SK-N-SH treated with all-trans-retinoic acid at 6 μM for 48 hours (cell line): Measurements from ENCODE around the gene RFNG.

Experiments used
- ATAC-seq: fragments of 200-7000 bp; cut with Tn5 transposase; 3 replicates; pipeline ENCODE4 v1.9.1; 2020; ENCODE audit warnings: mild to moderate bottlenecking, moderate library complexity
- ARNTL ChIP-seq: fragments of 450-650 bp; formaldehyde crosslinking; IDR thresholded peaks from 2 replicates; pipeline ENCODE4 v1.5.0; 2020; ENCODE audit warnings: low read depth, mild to moderate bottlenecking, moderate library complexity, borderline replicate concordance
- BACH2 ChIP-seq: fragments of 250-450 bp; sonication (Bioruptor Pico); IDR thresholded peaks from 2 replicates; pipeline ENCODE4 v1.9.0; 2021; ENCODE audit warnings: mild to moderate bottlenecking, borderline replicate concordance
- CSDC2 ChIP-seq: fragments of 250-450 bp; sonication (Bioruptor Pico); IDR thresholded peaks from 2 replicates; pipeline ENCODE4 v1.5.0; 2020; ENCODE audit warnings: mild to moderate bottlenecking, moderate library complexity
- ESRRG ChIP-seq: fragments of 250-450 bp; sonication (Bioruptor Pico); IDR thresholded peaks from 2 replicates; pipeline ENCODE4 v1.6.1; 2021; ENCODE audit warnings: mild to moderate bottlenecking
- GLIS3 ChIP-seq: fragments of 250-450 bp; sonication (Bioruptor Pico); IDR thresholded peaks from 2 replicates; pipeline ENCODE4 v1.5.0; 2020; ENCODE audit warnings: mild to moderate bottlenecking, moderate library complexity
- ISL1 ChIP-seq: fragments of 250-450 bp; sonication (Bioruptor Pico); IDR thresholded peaks from 2 replicates; pipeline ENCODE4 v2.1.2; 2022; ENCODE audit warnings: mild to moderate bottlenecking, moderate library complexity
- OSR1 ChIP-seq: fragments of 250-450 bp; sonication (Bioruptor Pico); IDR thresholded peaks from 2 replicates; pipeline ENCODE4 v1.8.0; 2022; ENCODE audit warnings: moderate library complexity, mild to moderate bottlenecking, inconsistent platforms
- PATZ1 ChIP-seq: fragments of 250-450 bp; sonication (Bioruptor Pico); IDR thresholded peaks from 2 replicates; pipeline ENCODE4 v1.8.0; 2020; ENCODE audit warnings: mild to moderate bottlenecking, moderate library complexity, borderline replicate concordance
- POU6F1 ChIP-seq: fragments of 250-450 bp; sonication (Bioruptor Pico); IDR thresholded peaks from 2 replicates; pipeline ENCODE4 v1.8.0; 2021; ENCODE audit warnings: low read depth, mild to moderate bottlenecking, moderate library complexity, borderline replicate concordance
- RARB ChIP-seq: fragments of 250-450 bp; sonication (Bioruptor Pico); IDR thresholded peaks from 2 replicates; pipeline ENCODE4 v1.8.0; 2021; ENCODE audit warnings: mild to moderate bottlenecking, moderate library complexity
- SNAI2 ChIP-seq: fragments of 250-450 bp; sonication (Bioruptor Pico); IDR thresholded peaks from 2 replicates; pipeline ENCODE4 v1.5.0; 2020; ENCODE audit warnings: mild to moderate bottlenecking, moderate library complexity
- TCF4 ChIP-seq: fragments of 250-450 bp; sonication (Bioruptor Pico); IDR thresholded peaks from 2 replicates; pipeline ENCODE4 v1.8.0; 2021; ENCODE audit warnings: mild to moderate bottlenecking, moderate library complexity, borderline replicate concordance
- TOX ChIP-seq: fragments of 250-450 bp; sonication (Bioruptor Pico); IDR thresholded peaks from 2 replicates; pipeline ENCODE4 v1.8.0; 2021; ENCODE audit warnings: mild to moderate bottlenecking, moderate library complexity, borderline replicate concordance
- TSHZ2 ChIP-seq: fragments of 250-450 bp; sonication (Bioruptor Pico); IDR thresholded peaks from 2 replicates; pipeline ENCODE4 v1.5.0; 2020; ENCODE audit warnings: mild to moderate bottlenecking, moderate library complexity
- ZC3H10 ChIP-seq: fragments of 250-450 bp; sonication (Bioruptor Pico); IDR thresholded peaks from 2 replicates; pipeline ENCODE4 v1.5.1; 2021; ENCODE audit warnings: mild to moderate bottlenecking, moderate library complexity
- ZFP3 ChIP-seq: fragments of 250-450 bp; sonication (Bioruptor Pico); IDR thresholded peaks from 2 replicates; pipeline ENCODE4 v1.5.0; 2020; ENCODE audit warnings: mild to moderate bottlenecking, moderate library complexity
- ZFP30 ChIP-seq: fragments of 450-650 bp; formaldehyde crosslinking; IDR thresholded peaks from 2 replicates; pipeline ENCODE4 v1.5.0; 2022; ENCODE audit warnings: mild to moderate bottlenecking, moderate library complexity
- ZNF565 ChIP-seq: fragments of 450-650 bp; formaldehyde crosslinking; conservative IDR thresholded peaks from 2 replicates; pipeline ENCODE4 v1.5.0; 2020; ENCODE audit warnings: low read depth, mild to moderate bottlenecking, moderate library complexity
- ZNF70 ChIP-seq: fragments of 450-650 bp; formaldehyde crosslinking; IDR thresholded peaks from 2 replicates; pipeline ENCODE4 v1.5.0; 2020; ENCODE audit warnings: mild to moderate bottlenecking, moderate library complexity
- ZNF8 ChIP-seq: fragments of 450-650 bp; formaldehyde crosslinking; IDR thresholded peaks from 2 replicates; pipeline ENCODE4 v1.5.0; 2020; ENCODE audit warnings: mild to moderate bottlenecking, moderate library complexity
- TF ChIP-seq, protein P1 (sequence below): fragments of 250-450 bp; sonication (Bioruptor Pico); IDR thresholded peaks from 2 replicates; pipeline ENCODE4 v1.5.1; 2020; ENCODE audit warnings: low read depth, mild to moderate bottlenecking, moderate library complexity

RFNG gene

DNA sequence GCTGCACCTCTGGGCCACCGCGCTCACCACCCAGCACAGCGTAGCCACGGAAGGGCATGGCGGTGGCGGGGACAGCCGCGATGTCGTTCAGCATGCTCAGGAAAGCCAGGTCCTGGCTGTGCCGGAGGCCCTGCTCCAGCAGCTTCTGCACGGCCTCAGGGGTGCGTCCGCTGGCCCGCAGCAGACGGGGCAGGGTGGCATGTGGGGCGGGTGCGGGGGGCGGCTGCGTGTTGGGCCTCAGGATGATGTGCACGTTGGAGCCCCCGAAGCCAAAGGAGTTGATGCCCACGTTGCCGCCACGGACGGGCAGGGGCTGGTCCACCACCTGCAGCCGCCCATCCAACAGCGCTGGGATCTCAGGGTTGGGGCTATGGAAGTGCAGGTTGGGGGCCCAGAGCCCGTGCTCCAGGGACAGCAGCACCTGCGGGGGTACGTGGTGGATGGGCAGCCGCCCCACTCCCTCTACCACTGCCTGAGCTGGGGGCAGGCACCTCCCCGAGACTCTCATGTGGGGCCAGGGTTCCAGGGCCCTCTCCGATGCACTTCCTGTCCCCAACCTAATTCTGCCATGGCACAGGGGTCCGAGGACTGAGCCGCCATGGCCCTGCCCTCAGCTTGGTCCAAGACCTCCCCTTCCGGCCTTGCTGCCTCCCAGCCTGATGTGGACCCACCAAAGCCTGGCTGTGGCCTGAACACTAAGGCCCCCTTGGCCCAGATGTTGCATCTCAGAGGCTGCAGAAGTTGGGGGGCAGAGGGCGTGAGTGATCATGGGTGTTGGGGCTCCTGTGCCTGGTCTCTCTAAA lies 39.9 kb upstream of the RFNG start:
- ATAC-seq = no peak
- TF ChIP-seq, protein P1, sequence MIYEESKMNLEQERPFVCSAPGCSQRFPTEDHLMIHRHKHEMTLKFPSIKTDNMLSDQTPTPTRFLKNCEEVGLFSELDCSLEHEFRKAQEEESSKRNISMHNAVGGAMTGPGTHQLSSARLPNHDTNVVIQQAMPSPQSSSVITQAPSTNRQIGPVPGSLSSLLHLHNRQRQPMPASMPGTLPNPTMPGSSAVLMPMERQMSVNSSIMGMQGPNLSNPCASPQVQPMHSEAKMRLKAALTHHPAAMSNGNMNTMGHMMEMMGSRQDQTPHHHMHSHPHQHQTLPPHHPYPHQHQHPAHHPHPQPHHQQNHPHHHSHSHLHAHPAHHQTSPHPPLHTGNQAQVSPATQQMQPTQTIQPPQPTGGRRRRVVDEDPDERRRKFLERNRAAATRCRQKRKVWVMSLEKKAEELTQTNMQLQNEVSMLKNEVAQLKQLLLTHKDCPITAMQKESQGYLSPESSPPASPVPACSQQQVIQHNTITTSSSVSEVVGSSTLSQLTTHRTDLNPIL (CRISPR knock-in tag) = no peak
- TF ChIP-seq ZNF70 (no peak), POU6F1 (no peak), ZNF565 (CRISPR knock-in tag) (no peak), ESRRG (CRISPR knock-in tag) (no peak), ISL1 (no peak), OSR1 (CRISPR knock-in tag) (no peak), ZNF8 (no peak), RARB (CRISPR knock-in tag) (no peak), ZFP3 (CRISPR knock-in tag) (no peak), ZFP30 (CRISPR knock-in tag) (no peak)
- TF ChIP-seq, all 23 proteins: peak for 0

DNA sequence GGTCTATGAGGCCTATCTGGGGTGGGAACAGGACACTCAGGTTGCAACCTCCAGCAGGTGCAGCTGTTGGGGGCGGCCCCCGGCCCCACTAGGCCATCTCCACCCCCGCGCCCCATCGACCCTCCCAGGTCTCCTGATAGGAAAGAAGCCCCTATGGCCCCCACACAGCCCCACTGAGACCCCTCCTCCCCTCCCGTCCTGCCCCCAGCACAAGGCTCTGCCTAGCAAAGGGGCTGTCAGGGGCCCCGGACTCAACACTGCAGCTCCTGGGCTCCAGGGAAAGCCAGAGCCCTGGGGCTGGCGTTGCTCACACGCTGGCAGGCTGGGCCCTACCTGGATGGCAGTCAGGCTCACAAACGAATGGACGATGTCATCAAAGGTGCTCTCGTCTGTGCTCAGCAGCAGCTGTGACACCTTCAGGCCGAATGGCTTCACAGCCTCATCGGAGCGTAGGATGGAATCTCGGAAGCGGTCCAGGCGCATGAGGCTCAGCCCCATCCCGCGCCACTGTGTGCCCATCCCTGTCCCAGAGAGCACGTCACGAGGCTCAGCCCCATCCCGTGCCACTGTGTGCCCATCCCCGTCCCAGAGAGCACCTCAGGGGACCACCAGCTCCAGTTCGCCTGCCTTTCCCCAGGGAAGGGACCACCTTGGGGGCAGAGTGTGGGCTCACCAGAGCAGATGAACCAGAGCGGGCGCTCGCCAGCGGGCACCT lies 39.1 kb upstream of the RFNG start:
- no peak for ATAC-seq
- TF ChIP-seq OSR1 (CRISPR knock-in tag) (no peak), TOX (CRISPR knock-in tag) (no peak), TCF4 (CRISPR knock-in tag) (no peak), POU6F1 (no peak), TSHZ2 (CRISPR knock-in tag) (no peak), ZNF70 (no peak), RARB (CRISPR knock-in tag) (no peak), ARNTL (no peak), ZFP30 (CRISPR knock-in tag) (no peak), ZC3H10 (CRISPR knock-in tag) (no peak), SNAI2 (no peak), CSDC2 (CRISPR knock-in tag) (no peak), BACH2 (CRISPR knock-in tag) (no peak), GLIS3 (CRISPR knock-in tag) (no peak), ZNF8 (no peak), ZNF565 (CRISPR knock-in tag) (no peak), PATZ1 (CRISPR knock-in tag) (no peak), ZFP3 (CRISPR knock-in tag) (no peak), ISL1 (no peak)
- TF ChIP-seq, protein P1 (CRISPR knock-in tag) = no peak
